NCI-H2196 treated with DMSO at 0.1 percent for 48 hours (cell line): ENCODE results near the gene HS3ST5.
"Not testable (repeated sequence)": the region's sequence is repeated elsewhere in the genome, so short reads cannot be mapped to it uniquely, and the experiment has no call there.

Experiments used
- DNase-seq: peaks from one replicate; lab custom pipeline; 2025; ENCODE audit not compliant: unreplicated experiment; lab: John Stamatoyannopoulos, UW

Gene HS3ST5

GRCh38 chr6:114280239-114280982 is 62.4 kb downstream of the HS3ST5 start:
- DNase-seq = no peak

- DNase-seq = no peak
Measured at GRCh38 chr6:114277220-114277619, 65.6 kb downstream of the HS3ST5 start.

GRCh38 chr6:114276783-114277182 is 66.0 kb downstream of the HS3ST5 start:
- no peak for DNase-seq

- DNase-seq = no peak
Measured at GRCh38 chr6:114274836-114275235, 68.0 kb downstream of the HS3ST5 start.

GRCh38 chr6:114272582-114272981 is 70.2 kb downstream of the HS3ST5 start:
- no peak for DNase-seq

- DNase-seq = no peak
Measured at GRCh38 chr6:114271405-114271804, 71.4 kb downstream of the HS3ST5 start.

- DNase-seq = no peak
Measured at GRCh38 chr6:114267897-114268296, 74.9 kb downstream of the HS3ST5 start.

GRCh38 chr6:114260810-114261209 is 82.0 kb downstream of the HS3ST5 start:
- no peak for DNase-seq

GRCh38 chr6:114258376-114258775 is 84.4 kb downstream of the HS3ST5 start:
- DNase-seq = no peak

- no peak for DNase-seq
Measured at GRCh38 chr6:114253431-114253830, 89.4 kb downstream of the HS3ST5 start.

- DNase-seq = no peak
Measured at GRCh38 chr6:114249522-114249921, 93.3 kb downstream of the HS3ST5 start.

- no peak for DNase-seq
Measured at GRCh38 chr6:114247101-114247500, 95.7 kb downstream of the HS3ST5 start.

GRCh38 chr6:114240796-114241195 is 102.0 kb downstream of the HS3ST5 start:
- DNase-seq = no peak

- no peak for DNase-seq
Measured at GRCh38 chr6:114228675-114229074, 114.1 kb downstream of the HS3ST5 start.

GRCh38 chr6:114227944-114228468 is 114.8 kb downstream of the HS3ST5 start:
- no peak for DNase-seq

- DNase-seq = no peak
Measured at GRCh38 chr6:114220241-114220640, 122.6 kb downstream of the HS3ST5 start.

- DNase-seq = no peak
Measured at GRCh38 chr6:114218437-114219340, 124.1 kb downstream of the HS3ST5 start.

GRCh38 chr6:114217996-114218395 is 124.8 kb downstream of the HS3ST5 start:
- DNase-seq = not testable (repeated sequence)

GRCh38 chr6:114216789-114217467 is 125.9 kb downstream of the HS3ST5 start:
- DNase-seq = no peak

- no peak for DNase-seq
Measured at GRCh38 chr6:114210467-114210866, 132.4 kb downstream of the HS3ST5 start.

GRCh38 chr6:114203460-114203859 is 139.4 kb downstream of the HS3ST5 start:
- DNase-seq = no peak
